Breast epithelium (tissue), 3 donors: ENCODE results near the gene AMBP.

Experiments
- POLR2AphosphoS5 ChIP-seq, 3 donors: sonication (generic); formaldehyde crosslinking; IDR thresholded peaks; one replicate each; pipeline ENCODE4 v1.6.1; 2017; ENCODE audit warnings: antibody characterized with exemption in 3 of 3
- TF ChIP-seq, protein P1 (sequence below), 3 donors: fragments of 450-650 bp; IDR thresholded peaks; one replicate each; pipeline ENCODE4 v1.5.1; 2016 to 2017; ENCODE audit warnings: antibody characterized with exemption in 3 of 3, mild to moderate bottlenecking in 3 of 3, moderate library complexity in 3 of 3

DNA sequence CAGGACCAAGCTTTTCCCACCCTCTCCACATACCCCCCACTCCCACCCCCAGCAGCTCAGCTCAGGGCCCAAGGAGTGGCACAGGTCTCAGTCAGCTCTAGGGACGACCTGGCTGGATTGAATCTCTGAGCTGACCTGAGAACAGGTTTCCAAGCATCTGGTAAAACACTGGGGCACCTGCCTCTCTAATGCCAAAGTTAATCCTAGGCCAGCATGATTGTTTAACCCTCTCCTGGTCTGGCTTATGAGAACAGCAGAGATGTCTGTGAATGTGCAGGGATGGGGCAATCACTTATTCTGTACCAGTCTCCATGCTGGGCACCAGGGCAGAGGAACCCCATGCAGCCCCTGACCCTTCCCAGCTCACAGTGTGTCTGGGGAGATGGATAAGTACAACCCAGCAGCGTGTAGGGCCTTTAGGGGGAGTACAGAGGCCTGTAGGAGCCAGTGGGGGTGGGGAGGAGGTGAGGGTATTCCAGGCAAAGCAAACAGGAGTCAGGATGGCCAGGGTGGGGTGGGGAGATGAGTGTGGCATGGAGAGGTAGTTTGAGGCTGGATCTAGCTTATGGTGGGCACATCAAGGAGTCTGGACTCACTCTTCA lies 21.7 kb upstream of the AMBP start:
- TF ChIP-seq, protein P1, sequence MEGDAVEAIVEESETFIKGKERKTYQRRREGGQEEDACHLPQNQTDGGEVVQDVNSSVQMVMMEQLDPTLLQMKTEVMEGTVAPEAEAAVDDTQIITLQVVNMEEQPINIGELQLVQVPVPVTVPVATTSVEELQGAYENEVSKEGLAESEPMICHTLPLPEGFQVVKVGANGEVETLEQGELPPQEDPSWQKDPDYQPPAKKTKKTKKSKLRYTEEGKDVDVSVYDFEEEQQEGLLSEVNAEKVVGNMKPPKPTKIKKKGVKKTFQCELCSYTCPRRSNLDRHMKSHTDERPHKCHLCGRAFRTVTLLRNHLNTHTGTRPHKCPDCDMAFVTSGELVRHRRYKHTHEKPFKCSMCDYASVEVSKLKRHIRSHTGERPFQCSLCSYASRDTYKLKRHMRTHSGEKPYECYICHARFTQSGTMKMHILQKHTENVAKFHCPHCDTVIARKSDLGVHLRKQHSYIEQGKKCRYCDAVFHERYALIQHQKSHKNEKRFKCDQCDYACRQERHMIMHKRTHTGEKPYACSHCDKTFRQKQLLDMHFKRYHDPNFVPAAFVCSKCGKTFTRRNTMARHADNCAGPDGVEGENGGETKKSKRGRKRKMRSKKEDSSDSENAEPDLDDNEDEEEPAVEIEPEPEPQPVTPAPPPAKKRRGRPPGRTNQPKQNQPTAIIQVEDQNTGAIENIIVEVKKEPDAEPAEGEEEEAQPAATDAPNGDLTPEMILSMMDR (IDR thresholded peaks at IDR 0.05) = no peak
- TF ChIP-seq POLR2AphosphoS5 (IDR thresholded peaks at IDR 0.05) = no peak
